ENCODE measurements around the gene AGO4. TPM values are rescaled to one million over a fixed set of nuclear protein-coding genes. Genes with fewer than 3 reads are reported as not detected.

The AGO4 gene
- total and polyA plus RNA-seq, 2 donors from 2014 or later, result 3.3 to 12.2 TPM

GRCh38 chr1:35893051-35893879, 85.4 kb downstream of the AGO4 start:
- Histone ChIP-seq H3K4me3 (ENCODE audit: low read length in 3 of 3) (no peak overlapping the region), H3K27me3 (ENCODE audit: control insufficient read depth, insufficient read depth, low read length) (no peaks in the 10 kb centered on the region), H3K4me1 (ENCODE audit: control insufficient read depth in 2 of 3, insufficient read depth in 2 of 3, low read depth in 1 of 3, low read length in 3 of 3) (no peaks in the 10 kb centered on the region), H3K36me3 (ENCODE audit: control insufficient read depth in 2 of 3, insufficient read depth in 3 of 3, low read length in 3 of 3) (peaks cover 0 to 32% (median 30%) of the 10 kb centered on the region in 3 donors), H3K27ac (ENCODE audit: low read depth in 2 of 2, low read length in 2 of 2) (no peak overlapping the region), H3K9me3 (ENCODE audit: control insufficient read depth in 2 of 3, insufficient read depth in 1 of 3, low read length in 3 of 3) (no peaks in the 10 kb centered on the region), H3K9ac (ENCODE audit: low read length in 3 of 3) (no peak overlapping the region)
- intact Hi-C loops (cut with DNase I), result no loop called here
- no peak for DNase-seq
- FAIRE-seq, result no peak
- TF ChIP-seq CTCF (IDR thresholded peaks at IDR 0.05; ENCODE audit: borderline replicate concordance, extremely low read depth, insufficient read depth), result no peak

- Histone ChIP-seq H3K9me3 (ENCODE audit: control insufficient read depth in 2 of 3, insufficient read depth in 1 of 3, low read length in 3 of 3) (no peaks in the 10 kb centered on the region), H3K4me1 (ENCODE audit: control insufficient read depth in 2 of 3, insufficient read depth in 2 of 3, low read depth in 1 of 3, low read length in 3 of 3) (no peaks in the 10 kb centered on the region), H3K4me3 (ENCODE audit: low read length in 3 of 3) (no peak overlapping the region), H3K27me3 (ENCODE audit: control insufficient read depth, insufficient read depth, low read length) (no peaks in the 10 kb centered on the region), H3K9ac (ENCODE audit: low read length in 3 of 3) (no peak overlapping the region), H3K36me3 (ENCODE audit: control insufficient read depth in 2 of 3, insufficient read depth in 3 of 3, low read length in 3 of 3) (peaks cover 0 to 38% (median 30%) of the 10 kb centered on the region in 3 donors), H3K27ac (ENCODE audit: low read depth in 2 of 2, low read length in 2 of 2) (no peak overlapping the region)
- DNase-seq (no peak), FAIRE-seq (no peak)
- intact Hi-C loops (cut with DNase I), result no loop called here
- no peak for TF ChIP-seq CTCF (IDR thresholded peaks at IDR 0.05; ENCODE audit: borderline replicate concordance, extremely low read depth, insufficient read depth)
These were observed 86.4 kb downstream of the AGO4 start for GRCh38 chr1:35894183-35894582.

- no peak overlapping the region for H3K4me3 ChIP-seq (ENCODE audit: low read length in 3 of 3)
- H3K9ac ChIP-seq (ENCODE audit: low read length in 3 of 3), result no peak overlapping the region
- FAIRE-seq, result no peak
- no peak for TF ChIP-seq CTCF (IDR thresholded peaks at IDR 0.05; ENCODE audit: borderline replicate concordance, extremely low read depth, insufficient read depth)
- peaks cover 0 to 41% (median 30%) of the 10 kb centered on the region in 3 donors for H3K36me3 ChIP-seq (ENCODE audit: control insufficient read depth in 2 of 3, insufficient read depth in 3 of 3, low read length in 3 of 3)
- no peaks in the 10 kb centered on the region for H3K4me1 ChIP-seq (ENCODE audit: control insufficient read depth in 2 of 3, insufficient read depth in 2 of 3, low read depth in 1 of 3, low read length in 3 of 3)
- intact Hi-C loops (cut with DNase I), result no loop called here
- no peak overlapping the region for H3K27ac ChIP-seq (ENCODE audit: low read depth in 2 of 2, low read length in 2 of 2)
- H3K9me3 ChIP-seq (ENCODE audit: control insufficient read depth in 2 of 3, insufficient read depth in 1 of 3, low read length in 3 of 3), result no peaks in the 10 kb centered on the region
- no peaks in the 10 kb centered on the region for H3K27me3 ChIP-seq (ENCODE audit: control insufficient read depth, insufficient read depth, low read length)
- no peak for DNase-seq
These were observed 86.8 kb downstream of the AGO4 start for GRCh38 chr1:35894656-35895055.

All from kidney (tissue), 14 donors.